NCI-H524 treated with DMSO at 0.1 percent for 48 hours (cell line): ENCODE measurements around the gene STAC3.
"Not testable (repeated sequence)": the region's sequence is repeated elsewhere in the genome, so short reads cannot be mapped to it uniquely, and the experiment has no call there.

Experiments
- DNase-seq: peaks from one replicate; lab custom pipeline; 2025; lab: John Stamatoyannopoulos, UW

STAC3 gene

DNA sequence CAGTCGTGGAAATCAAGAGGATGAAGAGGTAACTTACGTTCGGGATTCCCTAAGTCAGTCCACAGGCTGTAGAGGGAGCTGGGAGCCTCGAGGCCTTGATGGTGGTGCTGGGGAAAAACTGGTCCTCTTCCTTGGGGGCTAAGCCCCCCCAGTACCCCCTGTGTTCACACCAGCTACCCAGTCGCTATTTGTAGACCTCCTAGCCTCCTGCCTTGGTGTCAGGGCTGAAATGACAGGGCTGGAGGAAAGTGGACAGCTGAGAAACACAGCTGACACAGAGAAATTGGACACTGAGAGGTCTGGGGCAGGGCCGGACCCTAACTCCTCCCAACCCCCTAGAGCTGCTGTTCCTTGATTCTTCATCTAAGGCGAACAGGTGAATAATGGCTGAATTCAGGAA lies at the start of gene STAC3:
TSS of gene STAC3 (minus strand) at position 232 of the 400 bp plus-strand sequence. CDS start 1,551 bp downstream, outside the sequence.
- DNase-seq: no peak

DNA sequence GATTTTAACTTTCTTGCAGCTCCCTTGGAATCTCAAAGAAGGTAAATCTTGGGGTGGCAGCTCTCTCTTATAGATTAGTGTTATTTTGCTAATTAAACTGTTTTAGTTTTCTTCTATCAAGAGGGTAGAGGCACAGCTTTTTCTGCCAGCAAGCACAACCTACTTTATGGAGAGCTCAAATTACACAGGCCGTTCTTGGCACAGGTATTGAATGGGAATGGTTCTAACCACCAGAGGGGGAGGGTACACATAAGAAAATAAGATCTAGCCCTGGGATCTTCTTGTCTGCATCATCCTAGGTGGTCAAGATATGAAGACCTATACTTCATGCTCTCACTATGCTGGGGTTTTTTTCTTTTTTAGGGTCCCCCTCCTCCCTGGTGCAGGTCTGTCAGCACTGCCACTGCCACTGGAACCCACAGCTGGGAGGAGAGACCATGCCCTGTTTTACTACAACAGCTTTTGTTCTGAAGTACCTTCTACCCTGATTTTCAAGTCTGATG lies 48.6 kb upstream of the STAC3 start:
- no peak for DNase-seq

GRCh38 chr12:57296291-57296690 lies 45.3 kb upstream of the STAC3 start:
- no peak for DNase-seq

DNA sequence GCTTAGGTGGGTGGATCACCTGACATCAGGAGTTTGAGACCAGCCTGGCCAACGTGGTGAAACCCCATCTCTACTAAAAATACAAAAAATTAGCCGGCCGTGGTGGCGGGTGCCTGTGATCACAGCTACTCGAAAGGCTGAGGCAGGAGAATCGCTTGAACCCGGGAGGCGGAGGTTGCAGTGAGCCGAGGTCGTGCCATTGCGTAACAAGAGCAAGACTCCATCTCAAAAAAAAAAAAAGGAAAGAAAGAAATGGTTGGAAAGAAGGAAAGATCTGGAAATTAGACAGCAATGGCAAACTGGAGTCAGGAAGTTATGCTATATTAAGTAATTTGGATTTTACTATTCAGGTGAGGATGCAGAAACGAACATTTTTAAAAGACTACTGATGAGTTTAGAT lies 31.1 kb upstream of the STAC3 start:
- DNase-seq: not testable (repeated sequence)

DNA sequence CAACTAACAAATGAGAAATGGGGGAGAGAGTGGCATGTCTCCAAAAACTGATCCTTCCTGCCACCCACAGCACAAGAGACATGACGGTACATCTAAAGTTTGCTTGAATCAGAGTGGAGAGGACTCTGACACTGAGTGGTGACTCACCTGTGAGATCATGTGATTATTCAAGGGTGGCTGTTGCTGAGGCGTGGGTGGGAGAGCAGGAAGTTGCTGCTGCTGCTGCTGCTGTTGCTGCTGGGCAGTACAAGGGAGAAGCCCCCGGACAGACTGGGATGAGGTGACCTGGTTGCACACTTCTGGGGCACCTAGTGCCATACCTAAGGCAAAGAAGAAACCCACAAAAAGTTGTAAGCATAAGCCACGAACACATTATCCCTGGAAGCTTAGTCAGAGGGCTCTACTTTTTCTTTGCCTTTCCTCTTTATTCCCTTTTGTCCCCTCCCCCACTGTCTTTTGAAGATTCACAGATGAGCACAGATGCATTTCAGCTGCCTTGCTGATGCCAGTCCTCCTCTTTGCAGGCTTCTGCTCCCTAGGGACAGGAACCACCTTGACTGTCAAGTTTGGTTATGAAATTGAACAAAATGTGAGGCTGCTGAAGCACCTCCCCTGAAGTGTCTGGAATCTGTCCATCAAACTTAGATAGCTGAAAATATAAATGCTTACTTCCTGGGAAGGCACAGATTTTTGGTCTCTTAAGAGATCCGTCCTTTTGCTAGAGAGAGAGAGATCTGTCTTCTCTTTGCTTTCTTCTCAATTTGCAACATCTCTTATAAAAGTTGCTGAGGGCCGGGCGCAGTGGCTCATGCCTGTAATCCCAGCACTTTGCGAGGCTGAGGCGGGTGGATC lies 29.4 kb upstream of the STAC3 start:
- DNase-seq: no peak

DNA sequence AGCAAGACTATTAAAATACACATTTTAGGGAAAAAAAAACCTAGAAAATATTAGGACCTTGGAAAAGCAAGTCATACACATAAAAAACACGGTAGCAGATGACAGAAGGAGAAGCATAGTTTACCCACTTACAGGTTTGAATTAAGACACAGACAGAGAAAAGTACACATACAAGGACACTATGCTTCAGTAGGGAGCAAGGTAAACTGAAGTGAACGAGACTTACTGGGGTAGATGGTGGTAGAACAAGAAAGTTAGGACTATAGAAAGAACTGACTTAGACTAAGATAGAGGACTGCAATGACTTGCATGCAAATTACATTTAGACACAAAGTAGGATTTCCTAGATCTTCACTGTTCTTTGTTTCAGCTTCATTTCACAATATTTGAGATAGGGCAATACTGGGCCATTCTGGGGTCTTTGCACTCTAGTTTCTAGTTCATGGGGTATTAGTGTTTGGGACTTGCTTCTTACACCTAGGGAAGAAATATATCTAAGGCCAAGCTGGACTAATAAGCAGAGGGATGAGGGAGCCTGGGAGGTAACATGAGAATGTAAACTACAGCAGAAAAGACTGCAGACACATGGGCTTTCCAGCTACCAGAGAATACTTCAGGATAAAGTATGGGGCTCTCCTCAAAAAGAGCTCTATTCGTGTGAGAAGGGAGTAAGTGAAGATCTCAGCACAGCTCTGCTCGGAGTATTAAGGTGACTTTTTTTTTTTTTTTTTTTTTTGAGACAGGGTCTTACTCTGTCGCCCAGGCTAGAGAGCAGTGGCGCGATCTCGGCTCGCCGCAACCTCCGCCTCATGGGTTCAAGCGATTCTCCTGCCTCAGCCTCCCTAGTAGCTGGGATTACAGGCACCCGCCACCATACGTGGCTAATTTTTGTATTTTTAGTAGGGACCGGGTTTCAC lies 27.7 kb upstream of the STAC3 start:
- DNase-seq: no peak

- DNase-seq: no peak
These were observed 26.1 kb upstream of the STAC3 start for GRCh38 chr12:57276935-57277563.

DNA sequence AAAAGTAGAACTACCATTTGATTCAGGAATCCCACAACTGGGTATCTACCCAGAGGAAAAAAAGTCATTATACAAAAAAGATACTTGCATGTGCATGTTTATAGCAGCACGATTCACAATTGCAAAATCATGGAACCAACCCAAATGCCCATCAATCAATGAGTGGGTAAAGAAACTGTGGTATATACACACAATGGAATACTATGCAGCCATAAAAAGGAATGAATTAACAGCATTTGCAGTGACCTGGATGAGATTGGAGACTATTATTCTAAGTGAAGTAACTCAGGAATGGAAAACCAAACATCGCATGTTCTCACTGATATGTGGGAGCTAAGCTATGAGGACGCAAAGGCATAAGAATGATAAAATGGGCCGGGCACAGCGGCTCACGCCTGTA lies 25.2 kb upstream of the STAC3 start:
- DNase-seq: not testable (repeated sequence)

DNA sequence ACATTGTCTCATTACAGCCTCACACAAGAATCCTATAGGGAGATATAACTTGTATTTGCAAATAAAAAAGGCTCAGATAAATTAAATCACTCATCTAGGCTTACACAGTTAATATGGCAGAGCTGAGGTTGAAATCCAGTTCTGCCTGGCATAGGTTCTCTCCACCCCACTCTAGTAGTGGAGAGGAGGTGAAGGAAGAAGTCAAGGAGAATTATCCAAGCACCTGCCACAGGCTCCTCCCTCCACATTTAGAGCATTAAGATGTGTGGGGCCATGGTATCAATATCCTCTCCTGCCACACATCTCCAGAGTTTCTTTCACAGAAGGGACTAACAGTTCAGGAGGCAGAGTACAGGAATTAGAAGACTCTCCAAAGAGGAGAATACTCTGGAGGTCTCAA lies 22.5 kb upstream of the STAC3 start:
- DNase-seq: no peak

- DNase-seq: no peak
These were observed 21.6 kb upstream of the STAC3 start for GRCh38 chr12:57272337-57273151.

GRCh38 chr12:57270966-57271470 lies 20.0 kb upstream of the STAC3 start:
- DNase-seq: no peak

DNA sequence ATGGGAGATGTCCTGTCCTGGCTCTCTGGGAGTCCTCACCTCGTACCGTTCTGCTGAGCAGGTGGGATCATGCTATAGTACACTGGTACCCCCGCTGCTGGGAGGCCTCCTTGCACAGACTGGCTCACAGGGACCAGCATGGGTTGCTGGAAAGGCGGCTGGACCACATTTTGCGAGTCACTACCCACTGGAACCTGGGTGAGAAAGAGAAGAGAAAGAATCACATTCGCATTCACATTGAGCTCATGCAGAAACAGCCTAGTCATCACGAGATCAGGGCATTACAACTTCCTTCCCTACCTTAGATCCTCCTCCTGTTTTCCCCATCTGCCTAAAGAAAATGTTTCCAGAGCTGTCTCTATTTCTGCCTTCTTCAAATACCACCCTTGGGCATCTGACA lies 17.3 kb upstream of the STAC3 start:
- no peak for DNase-seq

DNA sequence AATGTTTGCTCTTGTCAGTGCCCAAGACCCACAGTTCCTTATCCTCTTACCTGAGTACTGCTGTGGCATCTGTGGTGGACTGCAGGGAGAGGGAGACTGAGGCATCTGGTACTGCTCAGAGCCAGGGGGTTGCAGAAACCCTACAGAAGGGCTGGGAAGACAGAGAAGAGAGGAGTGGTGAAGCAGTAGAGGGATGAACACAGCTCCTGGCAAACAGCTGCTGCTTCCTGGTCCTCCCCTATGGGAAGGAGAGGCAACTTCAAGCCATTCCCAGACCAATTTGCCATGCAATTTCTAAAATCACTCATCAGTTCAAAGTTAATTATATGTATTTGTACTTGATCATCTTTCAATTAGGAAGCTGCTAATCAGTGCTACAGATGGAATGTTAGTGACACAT lies 15.7 kb upstream of the STAC3 start:
- no peak for DNase-seq

GRCh38 chr12:57263096-57263495 lies 12.1 kb upstream of the STAC3 start:
- DNase-seq: no peak

GRCh38 chr12:57262126-57262822 lies 11.3 kb upstream of the STAC3 start:
- no peak for DNase-seq

DNA sequence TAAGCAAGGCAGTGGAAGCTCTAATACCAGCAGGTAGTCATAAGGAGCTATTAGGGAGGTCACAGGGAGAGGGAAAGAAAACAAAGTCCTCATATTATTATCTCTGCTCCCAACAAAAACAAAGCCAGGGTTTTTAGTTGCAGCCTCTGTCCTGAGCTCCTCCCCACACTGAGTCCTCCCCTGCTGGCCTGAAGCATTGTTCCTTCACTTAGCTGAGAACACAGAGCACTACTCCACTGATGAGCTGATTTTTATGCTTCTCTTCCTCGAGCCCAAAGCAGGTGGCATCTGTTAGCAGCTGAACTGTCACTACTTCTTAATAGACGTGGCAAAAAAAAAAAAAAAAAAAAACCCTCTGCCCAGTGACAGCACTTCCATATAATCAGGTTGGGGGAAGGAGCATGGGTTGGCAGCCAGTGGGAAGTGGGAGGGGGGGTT lies 10.5 kb upstream of the STAC3 start:
- DNase-seq: no peak

DNA sequence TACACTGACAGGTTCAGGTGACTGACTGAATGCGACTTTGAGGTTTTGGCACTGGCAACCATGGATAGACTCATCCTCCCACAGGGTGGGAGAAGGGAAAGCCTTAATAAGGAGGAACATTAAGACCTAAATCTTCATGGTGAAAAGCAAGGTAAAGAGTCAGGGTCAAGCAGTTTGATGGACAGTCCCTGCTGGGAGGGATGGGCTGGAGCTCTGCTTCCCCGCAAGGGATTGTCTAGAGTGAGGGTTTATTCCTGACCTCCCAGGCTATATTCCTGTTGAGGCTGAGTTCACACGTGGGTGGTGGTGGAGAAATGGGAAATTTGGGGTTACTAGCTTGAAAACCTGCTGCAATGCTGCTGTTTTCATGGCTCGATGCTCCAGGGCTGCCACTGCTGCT lies 9.4 kb upstream of the STAC3 start:
- DNase-seq: no peak

DNA sequence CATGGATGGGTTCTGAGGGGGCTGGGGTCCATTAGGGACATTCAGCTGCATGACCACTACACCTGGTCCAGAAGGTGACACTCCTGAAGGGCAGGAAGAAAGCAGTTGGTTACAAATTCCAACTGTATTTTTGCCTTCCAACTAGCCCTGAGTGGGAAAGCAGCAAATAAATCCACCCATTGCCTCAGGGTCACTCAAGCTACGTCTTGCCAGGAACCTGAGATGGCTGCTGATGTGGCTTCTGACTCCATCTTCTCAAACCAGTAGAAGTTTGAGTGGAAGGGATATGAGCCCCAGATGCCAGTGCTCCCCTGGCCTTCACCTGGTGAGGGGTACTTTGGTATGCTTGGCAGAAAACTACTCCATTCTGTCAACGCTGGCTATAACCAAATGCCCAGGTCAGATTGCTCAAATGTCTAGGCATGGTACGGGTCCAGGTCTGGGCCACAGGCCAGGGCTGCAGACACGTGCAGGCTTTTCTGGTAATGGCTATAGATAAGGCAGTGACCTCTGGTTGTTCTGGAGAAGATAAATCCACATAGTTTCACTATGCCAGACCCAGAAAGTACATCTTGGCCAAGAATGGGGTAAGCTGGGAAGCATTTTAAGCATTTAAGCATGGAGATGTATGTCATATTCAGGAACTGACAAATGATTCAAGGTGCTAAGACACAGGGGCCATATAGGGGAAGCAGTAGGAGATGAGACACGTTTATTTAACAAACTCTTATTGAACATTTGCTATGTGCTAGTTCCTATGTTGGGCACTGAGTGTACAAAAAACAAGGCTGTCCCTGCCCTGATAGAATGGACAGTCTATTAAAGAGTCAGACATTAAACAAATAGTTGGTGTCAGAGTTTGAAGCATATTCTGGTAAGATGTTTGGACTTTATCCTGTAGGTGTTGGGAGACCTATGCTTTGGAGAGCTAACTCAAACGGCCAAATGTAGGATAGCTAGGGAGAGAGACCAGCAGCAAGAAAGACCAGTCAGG lies 8.3 kb upstream of the STAC3 start:
- DNase-seq: no peak

DNA sequence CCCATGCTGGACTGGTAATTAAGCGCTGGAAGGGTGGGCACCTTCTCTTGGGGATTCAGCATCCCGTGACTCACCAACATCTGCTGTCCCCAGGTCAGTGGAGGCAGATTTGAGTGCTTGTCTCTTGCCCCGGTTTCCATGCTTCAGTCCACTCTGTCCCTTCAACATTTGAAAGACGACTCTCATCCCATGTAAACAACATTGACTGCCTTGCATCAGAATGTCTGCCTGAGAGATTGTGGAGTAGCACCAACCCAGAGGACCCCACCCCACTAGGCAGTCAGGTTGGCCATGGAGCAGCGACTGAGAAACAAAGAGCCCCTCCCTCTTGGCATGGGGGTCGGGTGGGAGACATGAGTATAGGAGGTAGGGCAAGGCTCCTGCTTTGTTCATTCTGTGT lies 4.9 kb upstream of the STAC3 start:
- DNase-seq: no peak
